Fibroblast of villous mesenchyme (primary cell): ENCODE measurements around the gene SLCO4A1. TPM values are rescaled to one million over a fixed set of nuclear protein-coding genes. Genes with fewer than 3 reads are reported as not detected.

Source experiments
- DNase-seq: peaks from one replicate; pipeline ENCODE4 v3.0.0-alpha.2; 2010; ENCODE audit warnings: low read depth
- H3K4me3 ChIP-seq: 2 replicates; pipeline ENCODE4 v1.5.1; 2011; ENCODE audit warnings: low read depth, mild to moderate bottlenecking, low read length
- total RNA-seq: library from RNA; depleted of rRNA; stranded (reverse); fragments of >200 nt; gene quantifications from 2 replicates; pipeline ENCODE4 v1.2.3, GENCODE V29; 2012
- TF ChIP-seq, protein P1 (sequence below): IDR thresholded peaks from 2 replicates; pipeline ENCODE4 v1.5.1; 2012; ENCODE audit warnings: low read depth, mild to moderate bottlenecking, low read length; ENCODE audit not compliant: insufficient read depth

The SLCO4A1 gene
- total RNA-seq, 1 donor: 3.0 TPM

DNA sequence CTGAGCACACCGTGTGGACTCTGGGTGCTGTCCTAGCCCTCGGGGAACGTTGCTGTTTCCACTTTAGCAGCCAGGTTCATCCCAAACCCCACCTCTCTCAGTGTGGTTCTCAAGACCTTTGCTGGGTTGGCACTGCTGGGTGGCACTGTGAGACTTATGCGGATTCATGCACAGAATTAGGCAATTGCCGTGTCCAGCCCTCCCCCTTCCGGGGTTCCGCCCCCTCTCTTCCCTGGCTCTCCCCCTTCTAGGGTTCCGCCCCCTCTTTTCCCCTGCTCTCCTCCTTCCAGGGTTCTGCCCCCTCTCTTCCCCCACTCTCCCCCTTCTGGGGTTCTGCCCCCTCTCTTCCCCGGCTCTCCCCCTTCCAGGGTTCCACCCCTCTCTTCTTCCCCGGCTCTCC is 39.8 kb upstream of the SLCO4A1 start:
- TF ChIP-seq, protein P1, sequence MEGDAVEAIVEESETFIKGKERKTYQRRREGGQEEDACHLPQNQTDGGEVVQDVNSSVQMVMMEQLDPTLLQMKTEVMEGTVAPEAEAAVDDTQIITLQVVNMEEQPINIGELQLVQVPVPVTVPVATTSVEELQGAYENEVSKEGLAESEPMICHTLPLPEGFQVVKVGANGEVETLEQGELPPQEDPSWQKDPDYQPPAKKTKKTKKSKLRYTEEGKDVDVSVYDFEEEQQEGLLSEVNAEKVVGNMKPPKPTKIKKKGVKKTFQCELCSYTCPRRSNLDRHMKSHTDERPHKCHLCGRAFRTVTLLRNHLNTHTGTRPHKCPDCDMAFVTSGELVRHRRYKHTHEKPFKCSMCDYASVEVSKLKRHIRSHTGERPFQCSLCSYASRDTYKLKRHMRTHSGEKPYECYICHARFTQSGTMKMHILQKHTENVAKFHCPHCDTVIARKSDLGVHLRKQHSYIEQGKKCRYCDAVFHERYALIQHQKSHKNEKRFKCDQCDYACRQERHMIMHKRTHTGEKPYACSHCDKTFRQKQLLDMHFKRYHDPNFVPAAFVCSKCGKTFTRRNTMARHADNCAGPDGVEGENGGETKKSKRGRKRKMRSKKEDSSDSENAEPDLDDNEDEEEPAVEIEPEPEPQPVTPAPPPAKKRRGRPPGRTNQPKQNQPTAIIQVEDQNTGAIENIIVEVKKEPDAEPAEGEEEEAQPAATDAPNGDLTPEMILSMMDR: no peak
- DNase-seq: no peak
- H3K4me3 ChIP-seq: no peak overlapping the region

DNA sequence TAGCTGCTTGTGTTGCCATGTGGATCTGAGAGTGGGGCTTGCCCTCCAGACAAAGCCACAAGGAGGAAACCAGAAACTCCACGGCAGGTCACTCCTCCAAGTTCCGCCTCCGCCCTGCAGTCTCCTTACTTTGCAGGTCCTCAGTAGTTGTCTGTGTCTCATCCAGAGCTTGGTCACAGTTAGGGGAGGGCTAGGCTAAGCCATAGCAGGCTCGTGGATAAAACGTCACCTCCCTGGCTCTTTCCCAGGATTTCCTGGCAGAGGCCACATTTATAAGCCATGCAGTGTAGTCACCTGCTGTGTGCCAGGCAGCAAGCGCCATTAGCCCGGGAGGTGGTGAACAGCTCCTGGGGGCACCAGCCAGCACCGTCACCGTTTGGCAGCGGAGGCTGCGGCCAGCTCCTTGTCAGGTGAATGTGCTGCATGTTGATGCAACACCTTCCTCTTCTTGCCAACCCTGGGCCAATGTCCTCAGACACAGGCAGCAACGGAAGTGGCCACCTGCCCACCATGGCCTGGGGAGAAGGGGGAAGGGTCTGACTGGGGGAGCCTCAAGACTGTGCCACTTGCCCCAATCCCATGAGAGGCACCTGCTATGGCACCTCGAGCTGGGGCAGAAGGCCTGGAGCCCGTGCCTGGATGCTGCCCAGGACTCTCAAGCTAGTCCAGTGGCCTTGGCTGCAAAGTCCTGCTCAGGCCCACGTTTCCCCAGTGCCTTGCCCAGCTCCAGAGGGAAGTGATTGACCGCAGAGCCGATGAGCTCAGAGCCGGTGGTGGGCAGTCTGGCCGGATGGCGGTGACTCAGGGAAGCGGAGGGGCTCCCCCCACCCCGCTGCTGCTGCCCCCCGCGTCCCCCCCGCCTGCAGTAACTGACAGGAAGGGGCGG is 39.0 kb upstream of the SLCO4A1 start:
- no peak for DNase-seq
- H3K4me3 ChIP-seq: no peak overlapping the region
- TF ChIP-seq, protein P1: no peak

DNA sequence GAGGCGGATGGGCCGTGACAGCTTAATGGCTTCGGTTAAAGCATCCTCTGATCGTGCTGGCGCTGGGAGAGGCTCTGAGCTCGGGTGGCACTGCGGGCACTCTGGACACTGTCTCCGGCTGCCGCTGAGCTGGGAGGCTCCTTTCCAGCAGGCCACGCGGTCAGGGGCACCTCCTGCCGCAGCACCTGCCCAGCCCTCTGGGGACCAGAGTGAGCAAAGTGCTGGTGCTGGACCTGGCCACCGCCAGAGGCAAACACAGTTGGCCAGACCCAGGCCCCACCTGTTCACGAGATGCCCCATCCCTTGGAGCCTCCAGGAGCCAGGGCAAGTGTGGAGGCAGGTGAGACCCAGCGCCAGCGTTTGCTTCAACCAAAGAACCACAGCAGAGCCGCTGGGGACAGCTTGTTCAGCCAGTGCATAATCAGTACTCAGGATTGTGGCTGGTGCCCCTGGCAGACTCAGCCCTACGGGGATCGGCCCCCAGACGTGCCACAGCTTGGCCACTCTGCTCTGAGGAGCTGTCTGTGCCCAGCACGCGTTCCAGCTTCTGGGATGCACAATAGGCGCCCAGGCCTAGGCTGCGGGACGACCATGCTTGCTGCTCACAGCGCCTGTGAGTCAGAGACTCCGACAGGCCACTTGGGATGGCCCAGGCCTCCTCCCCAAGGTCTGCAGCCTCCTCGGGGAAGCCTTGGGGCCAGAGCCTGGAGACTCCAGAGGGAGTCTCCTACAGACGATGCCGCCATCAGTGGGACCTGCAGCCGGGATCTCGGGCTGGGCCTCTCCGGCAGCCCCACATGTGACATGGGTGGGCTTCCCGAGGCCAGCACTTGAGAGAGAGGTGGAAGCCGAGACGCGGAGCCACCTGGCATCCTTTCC is 38.2 kb upstream of the SLCO4A1 start:
- no peak overlapping the region for H3K4me3 ChIP-seq
- DNase-seq: no peak
- TF ChIP-seq, protein P1: no peak

DNA sequence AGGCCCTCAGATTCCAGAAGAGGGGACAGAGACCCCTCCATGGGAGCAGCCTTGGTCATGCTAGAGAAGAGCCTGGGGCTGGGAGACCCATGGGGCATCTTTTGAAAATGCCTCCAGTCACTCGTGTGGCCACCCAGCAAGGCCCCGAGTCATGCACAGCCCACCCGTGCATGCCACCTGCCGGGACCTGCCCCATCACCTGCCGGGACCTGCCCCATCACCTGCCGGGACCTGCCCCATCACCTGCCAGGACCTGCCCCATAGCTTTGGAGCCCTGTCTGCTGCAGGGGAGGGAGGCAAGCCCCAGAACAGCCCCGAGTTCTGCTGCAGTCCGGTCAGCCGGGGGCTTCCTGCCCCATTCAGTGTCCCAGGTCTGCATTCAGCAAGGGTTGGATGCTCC is 37.5 kb upstream of the SLCO4A1 start:
- no peak for DNase-seq
- TF ChIP-seq, protein P1: no peak
- H3K4me3 ChIP-seq: no peak overlapping the region

DNA sequence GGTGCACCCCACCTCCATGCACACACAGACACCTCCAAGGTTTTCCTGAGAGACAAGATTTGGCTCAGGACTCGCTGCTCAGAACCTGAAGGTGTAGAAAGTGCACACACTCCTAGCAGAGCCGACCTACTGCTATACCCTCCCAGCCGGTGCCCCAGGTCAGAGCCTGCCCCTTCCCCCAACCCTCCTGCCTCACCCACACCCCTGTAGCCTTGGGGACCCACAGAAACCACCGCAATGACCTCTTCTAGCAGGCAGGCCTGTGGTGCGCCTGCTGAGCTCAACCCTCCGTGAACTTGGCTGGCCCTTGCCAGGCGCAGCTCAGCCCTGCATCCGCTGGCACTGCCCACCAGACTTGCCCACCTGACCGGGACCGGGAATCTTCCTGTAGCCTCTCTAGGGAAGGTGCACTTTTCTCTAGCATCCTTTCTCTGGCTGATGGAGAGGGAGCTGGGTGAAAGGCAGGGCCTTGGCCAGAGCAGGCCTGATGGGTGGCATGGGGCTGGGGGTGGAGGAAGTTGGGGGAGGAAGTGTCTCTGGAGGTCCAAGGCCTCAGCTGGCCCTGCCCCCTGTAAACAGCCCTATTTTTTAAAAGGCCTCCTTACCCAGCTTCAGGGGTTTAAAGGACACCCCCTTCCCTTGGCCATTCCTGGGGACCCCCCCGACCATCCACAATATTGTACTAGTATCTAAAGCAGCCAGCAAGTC is 36.9 kb upstream of the SLCO4A1 start:
- no peak for DNase-seq
- H3K4me3 ChIP-seq: no peak overlapping the region
- TF ChIP-seq, protein P1: no peak

DNA sequence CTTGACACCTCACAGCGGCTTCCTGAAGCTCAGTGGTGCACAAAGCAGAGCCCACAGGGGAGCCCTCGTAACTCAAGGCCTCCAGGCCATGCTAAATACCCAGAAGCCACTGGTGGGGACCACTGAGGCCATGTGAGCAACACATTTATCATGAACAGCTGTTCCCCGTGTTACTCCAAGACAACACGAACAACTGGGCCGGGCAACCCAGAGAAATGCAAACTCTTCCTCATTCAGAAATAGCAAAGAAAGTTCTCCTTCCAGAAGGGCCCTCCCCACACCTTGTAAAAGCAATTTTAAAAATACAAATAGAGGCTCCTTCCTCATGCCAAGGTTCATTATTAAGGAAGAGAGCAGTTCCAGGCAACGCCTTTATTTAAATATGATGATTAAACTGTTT is 36.3 kb upstream of the SLCO4A1 start:
- no peak for DNase-seq
- TF ChIP-seq, protein P1: no peak
- H3K4me3 ChIP-seq: no peak overlapping the region
